22Rv1 (cell line): ENCODE measurements around the gene LTF.

Experiments used
- CTCF ChIP-seq: fragments of 450-650 bp; IDR thresholded peaks from 2 replicates; pipeline ENCODE4 v1.5.1; 2017; ENCODE audit warnings: mild to moderate bottlenecking
- ZFX ChIP-seq: fragments of 450-650 bp; IDR thresholded peaks from 2 replicates; pipeline ENCODE4 v1.6.1; 2017; ENCODE audit warnings: antibody characterized with exemption, borderline replicate concordance

- TF ChIP-seq CTCF, result no peak
- no peak for TF ChIP-seq ZFX
Observed at GRCh38 chr3:46490338-46491084, 25.8 kb upstream of the LTF start.
